ENCODE data around the gene COL6A2.

Gene COL6A2

GRCh38 chr21:46065215-46065913 lies 32.5 kb upstream of the COL6A2 start:
- H3K4me3 ChIP-seq (ENCODE audit: control insufficient read depth, low read depth, low read length), result no peak overlapping the region
- no peak for DNase-seq (ENCODE audit: low read depth)
- no peak for TF ChIP-seq CTCF (IDR thresholded peaks at IDR 0.05; ENCODE audit: control insufficient read depth, insufficient read depth, low read depth, low read length, missing control alignments)

- no peak overlapping the region for H3K4me3 ChIP-seq (ENCODE audit: control insufficient read depth, low read depth, low read length)
- no peak for TF ChIP-seq CTCF (IDR thresholded peaks at IDR 0.05; ENCODE audit: control insufficient read depth, insufficient read depth, low read depth, low read length, missing control alignments)
- DNase-seq (ENCODE audit: low read depth), result no peak
Measured at GRCh38 chr21:46065914-46066551, 31.9 kb upstream of the COL6A2 start.

GRCh38 chr21:46066591-46067331 lies 31.2 kb upstream of the COL6A2 start:
- DNase-seq (ENCODE audit: low read depth), result no peak
- no peak overlapping the region for H3K4me3 ChIP-seq (ENCODE audit: control insufficient read depth, low read depth, low read length)
- no peak for TF ChIP-seq CTCF (IDR thresholded peaks at IDR 0.05; ENCODE audit: control insufficient read depth, insufficient read depth, low read depth, low read length, missing control alignments)

- no peak overlapping the region for H3K4me3 ChIP-seq (ENCODE audit: control insufficient read depth, low read depth, low read length)
- TF ChIP-seq CTCF (IDR thresholded peaks at IDR 0.05; ENCODE audit: control insufficient read depth, insufficient read depth, low read depth, low read length, missing control alignments), result no peak
- no peak for DNase-seq (ENCODE audit: low read depth)
Measured at GRCh38 chr21:46067505-46068201, 30.3 kb upstream of the COL6A2 start.

- no peak for TF ChIP-seq CTCF (IDR thresholded peaks at IDR 0.05; ENCODE audit: control insufficient read depth, insufficient read depth, low read depth, low read length, missing control alignments)
- no peak overlapping the region for H3K4me3 ChIP-seq (ENCODE audit: control insufficient read depth, low read depth, low read length)
- DNase-seq (ENCODE audit: low read depth), result no peak
Measured at GRCh38 chr21:46068516-46069079, 29.3 kb upstream of the COL6A2 start.

- TF ChIP-seq CTCF (IDR thresholded peaks at IDR 0.05; ENCODE audit: control insufficient read depth, insufficient read depth, low read depth, low read length, missing control alignments), result no peak
- DNase-seq (ENCODE audit: low read depth), result no peak
- H3K4me3 ChIP-seq (ENCODE audit: control insufficient read depth, low read depth, low read length), result no peak overlapping the region
Measured at GRCh38 chr21:46069166-46069565, 28.7 kb upstream of the COL6A2 start.
